IPS-NIHi7 (cell line): Measurements from ENCODE around the gene SPSB1.

Source experiments
- DNase-seq: peaks from one replicate; pipeline ENCODE4 v3.0.0; 2012; ENCODE audit warnings: mixed read lengths; ENCODE audit errors: extremely low spot score

The SPSB1 gene

DNA sequence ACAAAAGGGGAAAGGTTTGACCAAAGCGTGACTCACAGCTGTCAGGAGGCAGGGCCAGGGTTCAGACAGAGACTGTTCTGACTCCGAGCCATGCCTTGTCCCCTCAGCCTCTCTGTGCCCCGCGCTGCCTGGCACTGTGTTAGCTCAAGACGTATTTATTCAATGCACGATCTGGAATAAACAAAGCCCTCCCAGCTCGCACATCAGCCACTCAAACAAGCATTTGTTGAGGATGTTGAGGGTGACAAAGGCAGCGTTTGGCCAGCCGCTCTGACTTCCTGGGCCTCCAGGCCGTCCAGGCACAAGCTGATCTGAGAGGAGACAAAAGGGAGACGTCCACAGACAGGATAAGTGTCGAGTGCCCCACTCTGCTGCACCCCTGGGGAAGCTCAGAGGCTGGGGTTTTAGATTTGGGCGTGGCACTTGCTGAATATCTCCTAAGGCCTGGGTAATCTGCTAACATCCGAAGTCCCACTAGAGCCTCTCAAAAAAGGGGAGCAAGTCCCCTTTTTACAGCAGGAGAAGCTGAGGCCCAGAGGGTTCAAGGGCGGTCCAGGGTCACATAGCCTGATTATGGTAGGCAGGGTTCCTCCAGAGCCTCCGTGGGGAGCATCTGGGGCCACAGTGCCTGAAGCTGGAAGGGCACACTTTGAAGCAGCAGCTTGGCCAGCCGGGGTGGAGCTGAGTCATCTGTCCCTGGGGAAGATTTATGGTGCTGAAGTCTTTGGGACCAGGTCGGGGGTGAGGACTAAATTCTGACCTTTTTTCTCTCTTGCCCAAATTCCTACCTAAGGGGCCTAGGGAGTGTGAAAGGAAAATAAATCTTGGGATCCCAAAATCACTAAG lies 95.9 kb downstream of the SPSB1 start:
- no peak for DNase-seq

DNA sequence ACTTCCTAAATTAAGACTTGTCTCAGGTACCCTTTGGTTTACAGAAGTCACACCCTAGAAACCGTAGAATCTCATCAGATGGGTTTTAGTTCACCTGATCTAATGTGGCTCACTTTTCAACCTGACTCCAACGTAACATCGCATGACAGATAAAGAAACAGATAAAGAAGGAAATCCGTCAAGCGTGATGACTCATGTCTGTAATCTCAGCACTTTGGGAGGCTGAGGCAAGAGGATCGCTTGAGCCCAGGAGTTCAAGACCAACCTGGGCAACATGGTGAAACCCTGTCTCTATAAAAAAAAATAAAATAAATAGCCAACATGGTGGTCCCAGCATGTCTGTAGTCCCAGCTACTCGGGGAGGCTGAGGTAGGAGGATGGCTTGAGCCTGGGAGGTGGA lies 97.3 kb downstream of the SPSB1 start:
- no peak for DNase-seq

GRCh38 chr1:9391620-9392019 lies 98.9 kb downstream of the SPSB1 start:
- DNase-seq = no peak

GRCh38 chr1:9394010-9394409 lies 101.3 kb downstream of the SPSB1 start:
- DNase-seq = no peak

DNA sequence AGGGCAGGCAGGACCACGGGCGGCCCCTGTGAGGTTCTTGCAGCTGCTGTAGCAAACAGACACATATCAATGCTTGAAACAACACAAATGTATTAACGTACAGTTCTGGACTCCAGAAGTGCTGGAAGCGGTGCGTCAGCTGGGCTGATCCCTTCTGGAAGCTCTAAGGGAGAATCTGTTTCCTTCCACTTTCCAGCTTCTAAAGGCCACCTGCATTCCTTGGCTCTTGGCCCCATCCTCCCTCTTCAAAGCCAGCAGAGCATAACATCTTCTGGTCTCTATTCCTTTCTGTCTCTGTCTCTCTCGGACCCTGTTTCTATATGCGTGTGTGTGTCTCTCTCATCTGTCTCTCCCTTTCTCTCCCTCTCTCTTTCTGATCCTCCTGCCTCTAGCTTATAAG lies 102.3 kb downstream of the SPSB1 start:
- no peak for DNase-seq

GRCh38 chr1:9397047-9397446 lies 104.4 kb downstream of the SPSB1 start:
- DNase-seq = no peak

GRCh38 chr1:9397997-9398526 lies 105.4 kb downstream of the SPSB1 start:
- no peak for DNase-seq

DNA sequence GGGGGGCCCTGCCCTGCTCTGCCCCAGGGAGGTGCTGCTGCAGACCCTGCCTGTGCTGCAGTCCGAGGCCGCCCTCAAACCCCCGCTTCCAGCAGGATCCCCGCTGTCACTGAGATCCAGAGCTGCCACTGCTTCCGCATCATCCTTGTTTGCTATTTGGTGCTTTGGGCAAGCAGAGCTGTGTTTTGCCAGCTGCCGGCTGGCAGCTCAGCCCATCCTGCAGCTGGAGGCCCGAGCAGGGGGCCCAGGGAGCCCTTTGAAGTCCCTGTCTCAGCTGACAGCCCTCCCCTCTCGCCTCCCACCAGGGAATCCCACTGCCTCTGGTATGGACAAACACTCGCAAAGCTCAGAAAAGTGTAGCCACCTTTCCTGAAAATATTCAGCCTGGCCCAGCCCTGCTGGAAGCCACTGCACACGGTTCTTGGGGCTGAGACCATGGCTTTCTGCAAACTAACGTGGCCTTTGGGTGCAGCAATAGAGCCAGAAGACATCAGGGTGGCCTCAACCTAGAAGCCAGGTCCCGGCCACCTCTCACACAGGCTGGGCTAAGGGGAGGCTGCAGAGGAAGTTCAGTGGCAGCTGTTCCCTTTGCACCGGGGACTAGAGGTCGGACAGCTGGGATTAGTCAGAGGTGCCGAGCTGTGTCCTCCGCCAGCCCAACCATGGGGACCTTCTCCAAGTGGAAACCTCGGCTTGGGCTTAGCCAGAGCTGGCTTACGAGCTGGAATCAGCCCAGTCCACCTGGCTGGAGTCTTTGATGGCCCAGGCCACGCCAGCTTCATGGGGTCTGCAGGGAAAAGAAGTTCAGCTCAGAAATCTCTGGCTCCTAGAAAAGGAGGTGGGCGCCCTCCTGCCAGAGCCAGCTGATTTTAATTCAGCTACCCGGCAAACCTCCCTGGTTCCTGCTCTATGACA lies 107.1 kb downstream of the SPSB1 start:
- no peak for DNase-seq

DNA sequence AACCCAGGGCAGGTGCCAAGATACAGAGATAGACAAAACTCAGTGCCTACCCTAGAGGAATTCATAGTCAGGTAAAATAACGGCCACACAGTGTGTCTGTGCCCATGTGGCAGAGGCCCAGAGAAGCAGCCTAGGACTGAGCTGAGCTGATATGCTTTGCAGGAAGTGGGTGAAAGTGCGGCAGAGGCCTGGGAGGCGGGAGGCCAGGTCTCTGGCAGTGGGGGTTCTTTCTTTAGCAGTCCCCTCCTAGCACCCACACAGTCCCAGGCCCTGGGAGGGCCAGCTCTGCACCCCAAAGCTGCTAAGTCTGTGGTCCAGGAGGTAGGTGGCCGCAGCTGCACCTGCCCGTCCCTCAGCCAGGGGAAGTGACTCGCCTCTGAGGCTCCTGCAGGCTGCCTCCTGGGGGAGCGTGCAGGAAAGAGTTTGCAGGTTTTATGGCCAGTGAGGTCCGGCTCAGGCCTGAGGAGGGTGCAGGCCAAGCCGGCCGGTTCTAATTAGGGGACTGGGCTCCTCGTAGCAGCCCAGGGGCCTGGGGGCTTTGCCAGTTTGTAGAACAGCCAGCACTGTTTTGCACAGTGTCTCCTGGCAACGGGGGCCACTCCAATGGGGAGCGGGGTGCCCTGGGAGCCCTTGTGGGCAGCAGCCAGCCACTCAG lies 107.9 kb downstream of the SPSB1 start:
- no peak for DNase-seq

DNA sequence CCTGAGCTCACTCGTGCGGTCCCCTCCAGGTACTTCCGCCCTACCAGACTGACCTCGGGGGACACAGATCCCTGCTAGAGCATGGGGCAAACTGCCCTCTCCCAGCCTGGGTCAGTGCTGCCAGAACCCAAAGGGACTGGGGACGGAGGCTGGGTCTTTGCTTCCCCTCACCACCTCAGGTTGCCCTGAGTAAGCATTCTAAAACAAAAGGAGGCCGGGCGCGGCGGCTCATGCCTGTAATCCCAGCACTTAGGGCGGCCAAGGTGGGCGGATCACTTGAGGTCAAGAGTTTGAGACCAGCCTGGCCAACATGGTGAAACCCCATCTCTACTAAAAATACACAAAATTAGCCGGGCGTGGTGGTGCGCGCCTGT lies 108.4 kb downstream of the SPSB1 start:
- DNase-seq = no peak

GRCh38 chr1:9402256-9402616 lies 109.5 kb downstream of the SPSB1 start:
- no peak for DNase-seq

GRCh38 chr1:9402717-9403225 lies 110.1 kb downstream of the SPSB1 start:
- DNase-seq = no peak

DNA sequence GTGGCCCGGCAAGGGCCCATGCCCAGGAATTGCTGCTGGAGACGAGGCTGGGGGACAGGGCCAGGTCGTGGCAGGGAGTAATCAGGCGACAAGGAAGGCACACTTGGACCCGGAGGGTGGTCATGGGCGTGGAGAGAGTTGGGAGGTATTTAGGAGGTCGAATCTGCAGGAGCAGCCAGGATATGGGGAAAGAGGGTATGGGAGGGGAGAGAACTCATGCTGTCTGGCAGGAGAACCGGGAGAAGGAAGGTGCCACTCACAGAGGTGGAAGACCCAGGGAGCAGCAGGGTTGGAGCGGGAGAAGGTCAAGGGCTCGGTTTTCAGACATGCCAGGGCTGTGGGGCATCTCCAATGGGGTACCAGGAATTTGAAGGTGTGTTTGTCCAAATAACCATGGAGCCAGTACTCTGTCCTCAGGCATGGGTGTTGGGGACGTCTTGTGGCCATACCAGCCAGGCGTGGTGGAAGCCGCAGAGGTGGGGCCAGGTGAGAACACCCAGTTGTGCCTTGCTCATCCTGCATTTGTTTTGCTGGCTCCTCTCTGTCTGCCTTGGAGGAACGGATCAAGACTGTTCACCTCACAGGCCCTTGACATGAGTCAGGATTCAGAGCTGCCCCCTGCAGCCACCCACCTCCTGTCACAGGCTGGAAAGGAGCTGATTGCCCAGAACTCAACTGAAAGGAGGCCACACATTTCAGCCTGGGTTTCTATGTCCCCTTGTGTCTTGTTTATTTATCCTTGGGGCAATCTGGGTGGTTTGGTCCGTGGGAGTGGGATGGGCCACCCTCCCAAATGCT lies 111.6 kb downstream of the SPSB1 start:
- peak; percentile 38 for DNase-seq

GRCh38 chr1:9406111-9406510 lies 113.4 kb downstream of the SPSB1 start:
- no peak for DNase-seq

DNA sequence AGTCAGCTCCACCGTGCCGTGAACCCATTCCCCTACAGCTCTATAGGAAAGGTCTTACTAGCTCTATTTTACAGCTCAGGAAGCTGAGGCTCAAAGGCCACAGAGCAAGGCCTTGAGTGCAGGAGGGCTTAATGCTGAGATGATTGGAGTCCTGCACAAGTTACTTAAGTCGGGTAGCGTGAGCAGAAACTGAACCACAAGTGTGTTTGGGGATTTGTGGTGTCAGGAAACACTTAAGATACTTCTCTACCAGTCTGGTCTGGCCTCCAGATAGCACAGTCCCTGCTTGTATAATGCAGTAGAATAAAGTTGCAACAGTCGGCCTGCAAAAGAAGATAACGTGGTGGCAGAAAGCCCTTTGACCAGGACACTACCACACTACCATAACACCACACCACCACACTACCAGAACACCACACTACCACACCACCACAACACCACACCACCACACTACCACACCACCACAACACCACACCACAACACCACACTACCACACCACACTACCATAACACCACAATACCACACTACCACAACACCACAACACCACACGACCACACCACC lies 118.1 kb downstream of the SPSB1 start:
- DNase-seq = no peak

DNA sequence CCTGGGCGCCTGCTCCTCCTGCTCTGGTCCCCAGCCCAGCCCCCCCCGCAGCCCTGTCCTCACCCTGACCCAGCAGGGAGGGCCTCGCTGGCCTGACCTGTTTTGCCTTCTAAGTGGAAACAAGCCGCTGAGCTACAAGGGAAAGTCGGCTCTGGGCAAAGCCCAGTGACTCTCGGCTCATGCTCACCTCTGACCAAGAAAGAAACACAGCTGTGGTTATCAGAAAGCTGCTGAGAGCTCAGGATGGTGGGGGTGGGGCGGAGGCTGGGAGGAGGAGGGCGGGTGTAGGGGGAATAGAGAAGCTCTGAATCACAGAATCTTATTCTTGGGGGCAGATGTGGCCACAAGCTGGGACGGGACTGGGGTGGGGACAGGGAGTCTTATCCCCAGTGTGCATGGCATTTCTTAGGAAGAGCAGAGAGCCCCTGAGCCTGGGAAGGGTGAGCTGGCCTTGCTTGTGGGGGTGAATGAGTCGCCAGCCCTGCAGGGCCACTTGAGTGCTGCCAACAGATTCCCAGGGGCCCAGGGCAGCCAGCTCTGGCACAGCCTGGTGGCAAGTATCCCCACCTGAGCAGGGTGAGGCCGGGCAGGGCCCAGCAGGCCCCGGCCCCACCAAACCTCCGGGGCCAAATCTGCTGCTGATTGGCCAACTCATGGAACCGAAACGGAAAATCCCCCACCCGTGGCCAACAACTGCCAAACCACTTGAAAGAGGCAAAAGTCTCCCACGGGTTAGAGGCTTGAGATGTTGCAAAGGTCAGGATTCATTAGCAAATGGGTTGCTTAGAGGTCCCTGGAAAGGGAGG lies 120.6 kb downstream of the SPSB1 start:
- DNase-seq = peak; percentile 74

- DNase-seq = peak; percentile 28
These were observed 121.2 kb downstream of the SPSB1 start for GRCh38 chr1:9413877-9414213.

- DNase-seq = no peak
These were observed 123.8 kb downstream of the SPSB1 start for GRCh38 chr1:9416506-9416905.

- DNase-seq = no peak
These were observed 124.3 kb downstream of the SPSB1 start for GRCh38 chr1:9416918-9417500.

DNA sequence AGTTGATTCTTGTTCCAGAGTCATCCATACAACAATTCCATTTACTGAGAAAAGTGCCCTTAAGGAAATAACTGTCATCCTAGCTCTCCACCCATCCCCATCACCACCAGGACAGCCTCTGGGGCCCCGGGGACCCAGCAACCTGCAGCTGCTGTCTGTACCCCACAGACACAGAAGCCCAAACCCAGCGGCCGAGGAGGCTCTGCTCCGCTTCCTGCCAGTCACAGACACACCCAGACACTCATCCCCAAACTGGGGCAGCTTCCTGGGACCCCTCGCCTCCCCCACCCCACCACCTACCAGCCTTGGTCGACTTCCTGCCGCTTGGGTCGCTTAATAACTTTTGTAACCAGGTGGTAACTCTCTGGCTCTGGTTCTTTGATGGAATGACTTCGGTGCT lies 125.0 kb downstream of the SPSB1 start:
- no peak for DNase-seq
